Lower leg skin (tissue), 4 donors: Measurements from ENCODE around the gene HMGB4. TPM values are rescaled to one million over a fixed set of nuclear protein-coding genes. Genes with fewer than 3 reads are reported as not detected.

Experiments used
- DNase-seq, 2 donors: peaks; one replicate each; pipeline ENCODE4 v3.0.0-alpha.2; 2019; ENCODE audit warnings: low spot score in 2 of 2
- H3K4me3 ChIP-seq: fragments of 200-600 bp; sonication (generic); 2 replicates; pipeline ENCODE4 v1.5.1; 2017; ENCODE audit warnings: mild to moderate bottlenecking, low read depth; ENCODE audit not compliant: poor library complexity, severe bottlenecking
- CTCF ChIP-seq, 3 donors: fragments of 450-650 bp; IDR thresholded peaks; one replicate each; pipeline ENCODE4 v1.5.1; 2016; ENCODE audit warnings: antibody characterized with exemption in 3 of 3, mild to moderate bottlenecking in 3 of 3, moderate library complexity in 2 of 3
- POLR2A ChIP-seq, 2 donors: fragments of 450-650 bp; IDR thresholded peaks; one replicate each; pipeline ENCODE4 v1.6.1; 2016 to 2017; ENCODE audit warnings: antibody characterized with exemption in 2 of 2, mild to moderate bottlenecking in 1 of 2, moderate library complexity in 1 of 2
- WGBS, 2 donors: methylation state at CpG; one replicate each; pipeline ENCODE4 v1.1.5; 2018; 5-methylcytosine and 5-hydroxymethylcytosine counted together
- intact Hi-C: fragments of 100-400 bp; cut with DNase I; formaldehyde crosslinking; loops from one replicate; pipeline ENCODE4 v1.15.0; 2023; ENCODE audit warnings: low total_unique reads
- total RNA-seq, 4 donors: library from RNA; depleted of rRNA; stranded (reverse); fragments of >200 nt; gene quantifications; one replicate each; pipeline ENCODE4 v1.1.0, GENCODE V29; 2016

The HMGB4 gene
- total RNA-seq, 4 donors from 2014 or later = not detected

GRCh38 chr1:33906156-33906555 lies 42.3 kb downstream of the HMGB4 start:
- whole genome bisulfite sequencing, 2 donors = 36 to 55% methylated on average over 1 of the region's 1 CpG
- no peak for DNase-seq
- intact Hi-C loops = no loop called here
- H3K4me3 ChIP-seq = no peak overlapping the region
- TF ChIP-seq CTCF (IDR thresholded peaks at IDR 0.05) (no peak), POLR2A (IDR thresholded peaks at IDR 0.05) (no peak)

- intact Hi-C loops = no loop called here
- 79 to 87% methylated on average over 10 to 11 of the region's 11 CpGs for WGBS, 2 donors
- peak in 1 of 2 donors; percentile 58 for DNase-seq
- H3K4me3 ChIP-seq = no peak overlapping the region
- TF ChIP-seq CTCF (IDR thresholded peaks at IDR 0.05) (no peak), POLR2A (IDR thresholded peaks at IDR 0.05) (no peak)
Measured at GRCh38 chr1:33908324-33908956, 44.6 kb downstream of the HMGB4 start.
